Measurements from ENCODE around the gene DCAF16.

DNA sequence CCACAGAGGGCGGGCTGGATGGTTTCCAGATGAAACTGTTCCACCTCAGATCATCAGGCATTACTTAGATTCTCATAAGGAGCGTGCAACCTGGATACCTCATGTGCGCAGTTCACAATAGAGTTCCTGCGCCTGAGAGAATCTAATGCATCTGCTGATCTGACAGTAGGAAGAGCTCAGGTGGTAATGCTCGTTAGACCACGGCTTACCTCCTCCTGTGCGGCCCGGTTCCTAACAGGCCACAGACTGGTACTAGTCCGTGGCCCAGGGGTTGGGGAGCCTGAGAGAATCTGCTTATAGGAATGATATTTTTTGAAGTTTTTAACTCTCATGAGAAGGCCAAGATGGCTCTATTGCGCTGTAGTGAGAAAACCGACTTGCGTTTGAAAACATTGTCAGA is 5.6 kb upstream of the DCAF16 start:
- no peak for TF ChIP-seq CTCF (conservative IDR thresholded peaks at IDR 0.05; ENCODE audit: low read length)
- TF ChIP-seq EZH2phosphoT487 (IDR thresholded peaks at IDR 0.05; ENCODE audit: borderline replicate concordance) = no peak
